ENCODE results near the gene GFM1. TPM values are rescaled to one million over a fixed set of nuclear protein-coding genes. Genes with fewer than 3 reads are reported as not detected.
A peak's percentile ranks its signal among the peaks of the same experiment; 100 is the strongest.

The GFM1 gene
- total and polyA plus RNA-seq, 2 experiments from 2014 or later = 39.8 to 53.2 TPM

DNA sequence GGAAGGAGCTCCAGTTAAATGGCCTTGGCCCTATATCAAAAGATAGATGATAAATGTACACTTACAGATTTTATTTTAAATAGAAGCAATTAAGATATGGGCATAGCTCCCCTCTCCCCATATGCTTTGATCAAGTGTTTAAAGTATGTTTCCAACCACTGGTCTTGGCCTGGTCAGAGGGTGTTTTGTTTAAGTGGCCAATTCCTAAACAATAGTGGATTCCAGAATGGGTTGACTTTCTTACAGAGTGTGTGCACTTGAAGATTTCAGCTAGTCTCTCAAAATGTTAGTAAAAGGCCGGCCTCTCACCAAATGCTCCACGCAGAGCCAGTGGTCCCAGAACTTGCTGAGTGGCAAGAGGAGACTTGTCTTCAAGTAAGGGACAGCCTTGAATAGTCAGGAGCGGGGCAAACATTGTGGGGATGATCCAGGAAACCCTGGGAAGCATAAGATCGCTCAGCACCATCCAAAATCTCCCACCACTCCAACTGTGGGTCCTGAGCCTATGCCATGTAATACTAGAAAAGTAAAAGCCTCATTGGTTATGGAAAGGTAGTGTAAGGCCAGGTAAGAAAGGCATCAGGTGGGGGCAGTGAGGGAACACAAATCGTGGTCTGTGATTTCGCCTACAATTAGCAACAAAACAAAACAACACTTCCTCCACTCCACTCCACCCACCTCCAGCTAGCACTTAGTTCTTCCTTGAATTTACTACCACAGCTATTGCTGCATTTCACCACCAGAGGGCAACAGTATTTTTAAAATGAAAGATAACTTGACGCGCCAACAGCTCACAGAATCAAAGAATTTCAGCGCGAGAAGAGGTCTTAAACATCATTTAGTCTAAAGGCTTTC is 83.1 kb downstream of the GFM1 start:
- no peaks in the 10 kb centered on the region for H3K36me3 ChIP-seq
- DNase-seq (ENCODE audit: low read depth in 1 of 2, low spot score in 1 of 2) = peak; percentile 61 to 91
- peaks cover 19% of the 10 kb centered on the region for H3K27me3 ChIP-seq
- TF ChIP-seq, protein P1, sequence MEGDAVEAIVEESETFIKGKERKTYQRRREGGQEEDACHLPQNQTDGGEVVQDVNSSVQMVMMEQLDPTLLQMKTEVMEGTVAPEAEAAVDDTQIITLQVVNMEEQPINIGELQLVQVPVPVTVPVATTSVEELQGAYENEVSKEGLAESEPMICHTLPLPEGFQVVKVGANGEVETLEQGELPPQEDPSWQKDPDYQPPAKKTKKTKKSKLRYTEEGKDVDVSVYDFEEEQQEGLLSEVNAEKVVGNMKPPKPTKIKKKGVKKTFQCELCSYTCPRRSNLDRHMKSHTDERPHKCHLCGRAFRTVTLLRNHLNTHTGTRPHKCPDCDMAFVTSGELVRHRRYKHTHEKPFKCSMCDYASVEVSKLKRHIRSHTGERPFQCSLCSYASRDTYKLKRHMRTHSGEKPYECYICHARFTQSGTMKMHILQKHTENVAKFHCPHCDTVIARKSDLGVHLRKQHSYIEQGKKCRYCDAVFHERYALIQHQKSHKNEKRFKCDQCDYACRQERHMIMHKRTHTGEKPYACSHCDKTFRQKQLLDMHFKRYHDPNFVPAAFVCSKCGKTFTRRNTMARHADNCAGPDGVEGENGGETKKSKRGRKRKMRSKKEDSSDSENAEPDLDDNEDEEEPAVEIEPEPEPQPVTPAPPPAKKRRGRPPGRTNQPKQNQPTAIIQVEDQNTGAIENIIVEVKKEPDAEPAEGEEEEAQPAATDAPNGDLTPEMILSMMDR (IDR thresholded peaks at IDR 0.05; ENCODE audit: low read depth, low read length) = peak; percentile 77
- no peaks in the 10 kb centered on the region for H3K9me3 ChIP-seq (ENCODE audit: low read depth)
- no peak overlapping the region for H3K4me3 ChIP-seq
- H3K4me1 ChIP-seq (ENCODE audit: low read depth) = no peaks in the 10 kb centered on the region
- no peak overlapping the region for H3K27ac ChIP-seq

DNA sequence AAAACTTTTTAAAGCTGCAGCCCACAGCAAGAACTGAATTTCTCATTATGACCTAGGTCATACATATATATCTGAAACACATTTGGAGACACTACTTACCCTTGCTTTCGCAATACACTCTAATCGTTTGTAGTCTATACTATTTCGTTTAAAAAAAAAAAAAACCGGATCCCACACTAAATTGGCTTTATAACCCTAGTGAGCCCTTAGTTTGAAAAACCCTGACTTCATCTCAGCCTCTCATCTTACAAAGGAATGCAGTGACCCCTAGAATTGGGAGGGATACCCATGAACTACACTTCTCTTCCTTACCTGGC is 83.7 kb downstream of the GFM1 start:
- peaks cover 25% of the 10 kb centered on the region for H3K27me3 ChIP-seq
- no peaks in the 10 kb centered on the region for H3K36me3 ChIP-seq
- no peaks in the 10 kb centered on the region for H3K9me3 ChIP-seq (ENCODE audit: low read depth)
- H3K4me1 ChIP-seq (ENCODE audit: low read depth) = no peaks in the 10 kb centered on the region
- H3K4me3 ChIP-seq = no peak overlapping the region
- no peak overlapping the region for H3K27ac ChIP-seq
- TF ChIP-seq, protein P1 (IDR thresholded peaks at IDR 0.05; ENCODE audit: low read depth, low read length) = no peak
- DNase-seq (ENCODE audit: low read depth in 1 of 2, low spot score in 1 of 2) = no peak

DNA sequence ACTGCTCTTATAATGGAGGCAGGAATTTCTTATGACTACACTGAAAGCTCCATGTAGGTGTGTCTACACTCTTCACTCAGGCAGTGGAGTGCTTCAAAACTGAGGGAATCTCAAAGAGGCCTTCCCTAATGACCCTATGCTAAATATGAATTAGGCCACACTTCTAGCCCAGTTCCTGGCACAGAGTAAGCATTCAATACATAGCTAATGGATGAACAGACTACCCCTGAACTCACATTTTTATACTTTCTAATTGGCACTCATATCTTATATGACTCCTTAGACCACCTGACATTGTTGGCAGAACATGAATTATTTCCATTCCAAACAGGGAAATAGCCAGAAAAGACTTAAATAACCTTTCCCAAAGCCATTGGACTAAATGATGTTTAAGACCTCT is 84.5 kb downstream of the GFM1 start:
- Histone ChIP-seq H3K9me3 (ENCODE audit: low read depth) (no peaks in the 10 kb centered on the region), H3K4me3 (no peak overlapping the region), H3K4me1 (ENCODE audit: low read depth) (no peaks in the 10 kb centered on the region), H3K27me3 (peaks cover 32% of the 10 kb centered on the region), H3K27ac (no peak overlapping the region), H3K36me3 (no peaks in the 10 kb centered on the region)
- TF ChIP-seq, protein P1 (IDR thresholded peaks at IDR 0.05; ENCODE audit: low read depth, low read length) = no peak
- DNase-seq (ENCODE audit: low read depth in 1 of 2, low spot score in 1 of 2) = no peak

DNA sequence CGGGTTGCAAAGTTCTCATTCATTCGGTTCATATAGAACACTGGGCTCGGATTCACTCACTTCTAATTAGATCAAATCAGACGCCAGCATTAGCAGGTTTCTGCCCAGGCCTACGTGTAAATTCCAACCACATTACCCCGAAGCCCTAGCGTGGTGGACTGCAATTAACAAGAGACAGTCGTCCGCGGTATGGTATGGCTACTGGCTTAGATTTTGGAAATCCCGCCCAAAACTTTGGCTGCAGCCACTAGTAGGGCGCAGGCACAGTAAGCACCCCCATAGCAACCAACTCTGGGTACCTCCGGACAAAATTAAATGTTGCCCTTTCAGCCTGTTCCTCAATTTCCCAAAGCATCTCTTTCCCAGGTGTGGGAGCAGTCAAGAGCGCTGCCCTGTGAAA is 87.2 kb downstream of the GFM1 start:
- peaks cover 36% of the 10 kb centered on the region for H3K27me3 ChIP-seq
- no peaks in the 10 kb centered on the region for H3K4me1 ChIP-seq (ENCODE audit: low read depth)
- H3K36me3 ChIP-seq = no peaks in the 10 kb centered on the region
- no peak overlapping the region for H3K27ac ChIP-seq
- peak overlapping the region; percentile 60 for H3K4me3 ChIP-seq
- TF ChIP-seq, protein P1 (IDR thresholded peaks at IDR 0.05; ENCODE audit: low read depth, low read length) = no peak
- no peak for DNase-seq (ENCODE audit: low read depth in 1 of 2, low spot score in 1 of 2)
- H3K9me3 ChIP-seq (ENCODE audit: low read depth) = no peaks in the 10 kb centered on the region

DNA sequence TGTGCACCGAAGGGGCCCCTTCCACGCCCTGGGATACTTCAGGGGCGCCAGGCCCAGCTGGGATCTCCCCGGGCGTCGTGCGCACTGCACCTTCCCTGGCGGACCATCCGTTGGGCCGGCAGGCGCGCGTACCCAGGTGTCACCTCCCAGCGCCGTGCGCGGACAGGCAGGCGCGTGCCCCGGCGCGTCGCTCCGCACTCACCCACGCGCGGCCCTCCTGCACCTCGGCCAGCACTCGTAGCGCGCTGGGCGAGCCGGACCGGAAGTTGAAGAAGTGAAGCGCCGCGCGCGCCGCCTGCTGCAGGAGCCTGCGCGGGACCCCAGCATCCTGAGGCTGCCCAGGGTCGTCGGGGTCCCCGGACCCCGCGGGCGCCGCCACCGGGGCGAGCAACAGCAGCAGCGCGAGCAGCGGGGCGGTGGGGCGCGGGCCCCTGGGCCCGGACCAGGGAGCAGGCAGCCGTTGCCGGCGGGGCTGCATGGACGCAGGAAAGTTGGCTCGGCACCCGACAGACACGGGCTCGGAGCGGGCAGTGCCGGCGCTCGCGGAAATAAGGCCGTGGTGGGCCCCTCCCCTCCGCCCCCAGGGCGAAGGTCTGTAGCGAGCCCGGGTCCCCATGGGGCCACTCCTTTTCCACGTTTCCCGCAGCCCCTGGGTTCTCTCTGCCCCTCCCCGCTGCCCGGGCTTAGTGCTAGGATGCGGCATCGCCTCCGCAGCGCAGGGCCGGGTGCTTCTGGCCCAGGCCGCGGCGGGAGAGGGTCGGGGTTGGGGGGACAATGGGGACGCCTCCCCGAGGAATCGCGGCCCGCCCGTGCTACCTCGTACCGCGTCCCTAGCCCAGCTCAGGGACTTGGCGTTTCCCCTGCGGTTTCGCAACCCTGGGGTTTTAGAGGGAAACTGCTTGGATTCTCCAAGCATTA is 87.9 kb downstream of the GFM1 start, which contains the start of gene RARRES1:
Gene RARRES1, minus strand, starts transcription at position 520 of the 918 bp plus-strand sequence. Its CDS starts 42 bp downstream, at position 478.
- Histone ChIP-seq H3K36me3 (no peaks in the 10 kb centered on the region), H3K4me1 (ENCODE audit: low read depth) (no peaks in the 10 kb centered on the region), H3K9me3 (ENCODE audit: low read depth) (no peaks in the 10 kb centered on the region), H3K4me3 (peak within 1 kb of the TSS; percentile 60), H3K27ac (no peak within 1 kb of the TSS), H3K27me3 (peaks cover 36% of the 10 kb centered on the region)
- peak; percentile 77 to 79 for DNase-seq (ENCODE audit: low read depth in 1 of 2, low spot score in 1 of 2)
- TF ChIP-seq, protein P1 (IDR thresholded peaks at IDR 0.05; ENCODE audit: low read depth, low read length) = no peak

All from cardiac muscle cell (in vitro differentiated cells and primary cell).